HG03354 (cell line): ENCODE results near the gene DOK6.
"Not testable (repeated sequence)": the region's sequence is repeated elsewhere in the genome, so short reads cannot be mapped to it uniquely, and the experiment has no call there.

ENCODE experiments used
- ATAC-seq: cut with Tn5 transposase; IDR thresholded peaks from one replicate; pipeline ENCODE4 v1.9.1; 2021; ENCODE audit warnings: mild to moderate bottlenecking; ENCODE audit not compliant: unreplicated experiment, poor library complexity, severe bottlenecking

The DOK6 gene

GRCh38 chr18:69777248-69777647 lies 376.6 kb downstream of the DOK6 start:
- ATAC-seq = no peak

GRCh38 chr18:69778680-69779079 lies 378.0 kb downstream of the DOK6 start:
- ATAC-seq = no peak

- no peak for ATAC-seq
Measured at GRCh38 chr18:69780851-69781250, 380.2 kb downstream of the DOK6 start.

GRCh38 chr18:69784815-69785214 lies 384.1 kb downstream of the DOK6 start:
- no peak for ATAC-seq

GRCh38 chr18:69785466-69785865 lies 384.8 kb downstream of the DOK6 start:
- ATAC-seq = no peak

DNA sequence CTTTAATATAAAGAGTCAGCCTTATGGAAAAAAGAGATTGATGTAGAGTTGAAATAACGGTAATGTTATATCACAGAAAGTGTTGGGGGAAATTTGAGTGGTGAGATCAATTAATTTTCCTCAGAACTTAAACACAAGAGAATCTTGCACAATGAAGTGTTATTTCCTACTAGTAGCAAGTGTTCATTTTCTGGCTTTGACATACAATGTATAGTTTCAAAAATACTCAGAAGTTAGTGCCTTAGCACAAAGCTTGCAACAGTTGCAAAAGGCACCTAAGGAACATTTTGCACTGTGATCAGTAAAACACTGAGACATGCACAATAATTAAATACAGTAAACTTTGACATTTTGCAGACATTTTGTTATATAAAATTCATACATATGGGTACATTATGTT lies 385.7 kb downstream of the DOK6 start:
- no peak for ATAC-seq

- no peak for ATAC-seq
Measured at GRCh38 chr18:69787825-69788547, 387.3 kb downstream of the DOK6 start.

GRCh38 chr18:69789794-69790193 lies 389.1 kb downstream of the DOK6 start:
- ATAC-seq = no peak

DNA sequence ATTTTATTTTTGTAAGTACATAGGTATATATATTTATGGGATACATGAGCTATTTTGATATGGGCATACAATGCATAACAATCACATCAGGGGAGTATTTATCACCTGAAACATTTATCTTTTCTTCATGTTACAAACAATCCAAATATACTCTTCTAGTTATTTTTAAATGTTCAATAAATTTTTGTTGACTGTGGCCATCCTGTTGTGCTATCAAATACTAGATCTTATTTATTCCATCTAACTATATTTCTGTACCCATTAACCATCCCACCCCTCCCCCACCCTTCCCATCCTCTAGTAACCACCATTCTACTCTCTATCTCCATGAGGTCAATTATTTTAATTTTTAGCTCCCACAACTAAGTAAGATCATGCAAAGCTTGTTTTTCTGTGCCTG lies 390.0 kb downstream of the DOK6 start:
- no peak for ATAC-seq

DNA sequence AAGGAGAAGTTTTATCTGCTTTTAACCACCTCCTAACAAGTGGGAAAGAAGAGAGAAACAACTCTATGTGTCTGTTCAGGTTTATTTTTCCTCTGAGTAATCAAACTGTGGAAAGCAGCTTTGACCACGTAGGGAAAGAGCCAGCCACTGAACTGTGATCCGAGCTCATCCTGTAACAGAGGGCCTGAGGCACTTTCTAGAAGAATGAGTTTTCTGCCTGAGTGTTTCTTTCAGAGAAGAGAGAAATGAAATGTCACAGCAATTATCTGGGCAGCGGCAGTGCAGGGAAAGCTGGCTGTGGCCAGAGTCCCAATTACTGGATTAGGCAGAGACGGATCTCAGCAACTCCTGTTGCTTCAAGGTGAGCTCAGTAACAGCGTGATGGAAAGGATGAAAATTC lies 395.1 kb downstream of the DOK6 start:
- ATAC-seq = no peak

DNA sequence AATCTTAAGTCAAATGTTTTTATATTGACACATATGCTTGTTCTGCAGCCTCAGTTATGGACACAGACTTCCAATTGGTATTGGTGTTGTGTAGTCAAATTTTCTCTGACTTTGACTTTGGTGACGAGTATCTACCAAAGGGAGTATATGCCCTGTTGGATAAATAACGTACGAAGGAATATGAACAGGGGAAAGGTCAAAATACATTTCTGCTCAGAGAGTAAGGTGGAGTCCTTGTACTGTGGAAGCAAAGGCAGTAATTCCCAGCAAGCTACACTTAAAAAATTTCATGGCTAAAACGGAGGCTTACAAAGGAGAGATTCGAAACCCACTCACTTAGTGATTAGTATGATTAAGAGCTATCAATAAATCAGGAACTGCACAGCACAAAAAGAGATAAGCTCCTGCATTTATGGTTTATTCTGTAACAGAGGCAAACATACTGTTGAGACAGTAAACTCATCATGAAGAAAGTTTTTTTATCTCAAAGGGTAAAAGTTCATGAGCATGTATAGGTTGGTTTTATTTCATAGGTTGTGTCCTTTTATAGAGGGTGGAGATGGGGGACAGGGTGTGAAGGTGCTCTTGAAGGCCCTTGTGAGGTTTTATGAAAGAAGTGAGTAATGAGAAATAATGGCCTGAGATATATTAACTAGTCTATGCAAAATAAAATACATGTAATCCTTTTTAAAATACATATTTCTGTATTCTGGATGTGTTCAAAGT lies 404.3 kb downstream of the DOK6 start:
- no peak for ATAC-seq

GRCh38 chr18:69808399-69808798 lies 407.7 kb downstream of the DOK6 start:
- no peak for ATAC-seq

DNA sequence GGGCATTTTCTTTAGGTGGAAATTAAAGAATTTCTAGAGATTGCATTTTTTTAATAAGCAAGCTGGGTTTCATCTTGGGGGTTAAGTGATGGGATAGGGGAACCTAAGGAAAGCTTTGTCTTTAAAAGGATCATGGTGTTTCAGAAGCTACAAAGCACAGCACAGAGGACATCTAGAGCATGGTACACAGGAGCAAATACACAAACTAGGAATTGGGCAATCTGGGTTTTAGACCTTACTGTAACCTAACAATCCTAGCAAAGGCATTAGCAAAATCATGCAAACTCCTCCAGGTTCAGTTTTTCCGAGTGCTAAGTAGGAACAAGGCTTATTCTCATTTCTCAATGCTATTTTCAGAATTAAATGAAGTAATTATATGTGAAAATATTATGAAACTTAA lies 412.9 kb downstream of the DOK6 start:
- no peak for ATAC-seq

DNA sequence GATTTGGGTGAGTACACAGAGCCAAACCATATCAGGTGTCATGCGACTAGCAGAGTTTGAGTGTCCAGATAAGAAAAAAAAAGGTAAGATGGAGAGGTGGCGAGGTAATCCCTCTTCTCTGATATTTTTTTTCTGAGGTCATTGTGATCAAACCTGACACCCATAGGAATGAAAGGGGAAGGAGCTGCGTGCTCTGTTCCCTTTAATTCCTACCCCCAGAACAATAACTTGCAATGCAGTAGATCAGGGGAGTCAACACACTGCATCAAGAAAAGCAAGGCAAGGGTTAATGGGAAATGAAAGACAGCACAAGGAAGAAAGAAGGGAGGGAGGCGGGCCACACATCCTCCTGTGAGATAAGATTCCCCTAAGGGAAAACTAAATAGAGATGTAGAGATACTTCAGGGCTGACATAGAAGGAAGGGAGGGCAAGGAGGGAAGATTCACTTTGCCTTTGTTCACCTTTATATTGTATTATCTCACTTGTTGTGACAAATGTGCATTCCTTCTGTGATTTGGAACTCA lies 414.2 kb downstream of the DOK6 start:
- no peak for ATAC-seq

GRCh38 chr18:69817335-69817940 lies 416.8 kb downstream of the DOK6 start:
- ATAC-seq = no peak

DNA sequence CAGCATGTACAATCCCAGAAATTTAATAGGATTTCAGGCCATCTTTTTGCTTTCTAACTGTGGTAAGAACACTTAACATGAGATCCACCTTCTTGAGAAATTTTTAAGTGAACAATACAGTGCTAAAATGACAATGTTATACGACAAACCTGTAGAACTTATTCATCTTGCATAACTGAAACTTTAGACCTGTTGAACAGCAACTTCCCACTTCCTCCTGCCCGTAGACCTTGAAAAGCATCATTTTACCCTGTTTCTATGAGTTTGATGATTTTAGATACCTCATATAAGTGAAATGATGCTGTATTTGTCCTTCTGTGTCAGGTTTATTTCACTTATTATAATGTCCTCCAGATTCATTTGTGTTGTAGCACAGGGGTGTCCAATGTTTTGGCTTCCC lies 418.8 kb downstream of the DOK6 start:
- no peak for ATAC-seq

DNA sequence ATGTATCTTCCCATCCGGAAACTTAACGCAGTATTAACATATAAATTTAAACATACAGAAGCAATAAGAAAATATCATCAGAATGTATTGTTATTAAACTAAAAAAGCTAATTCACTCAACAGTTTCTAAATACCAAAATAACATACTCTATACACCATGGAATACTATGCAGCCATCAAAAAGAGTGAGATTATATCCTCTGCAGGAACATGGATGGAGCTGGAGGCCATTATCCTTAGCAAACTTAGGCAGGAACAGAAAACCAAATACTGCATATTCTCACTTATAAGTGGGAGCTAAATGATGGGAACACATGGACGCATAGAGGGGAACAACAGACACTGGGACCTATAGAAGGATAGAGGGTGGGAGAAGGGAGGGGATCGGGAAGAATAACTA lies 419.9 kb downstream of the DOK6 start:
- ATAC-seq = no peak

- no peak for ATAC-seq
Measured at GRCh38 chr18:69830189-69830588, 429.5 kb downstream of the DOK6 start.

GRCh38 chr18:69834980-69835379 lies 434.3 kb downstream of the DOK6 start:
- not testable (repeated sequence) for ATAC-seq

GRCh38 chr18:69838003-69838402 lies 437.3 kb downstream of the DOK6 start:
- ATAC-seq = no peak
